A673 (cell line): ENCODE data around the gene ABLIM3. TPM values are rescaled to one million over a fixed set of nuclear protein-coding genes. Genes with fewer than 3 reads are reported as not detected.

Source experiments
- BruUV-seq: library from RNA; stranded (reverse); fragments of 400-500 nt; replicated peaks from 2 replicates; lab custom pipeline; 2021; lab: Mats Ljungman, UMichigan
- CTCF ChIA-PET: fragments of 300-600 bp; sonication (Branson Sonifier 250); formaldehyde crosslinking; loops from one replicate; lab custom pipeline; 2022; ENCODE audit warnings: antibody characterized with exemption; lab: Charles Lee
- POLR2A ChIA-PET: fragments of 300-600 bp; sonication (Branson Sonifier 250); formaldehyde crosslinking; loops from one replicate; lab custom pipeline; 2022; ENCODE audit warnings: antibody characterized with exemption; ENCODE audit not compliant: low non-redundant PET; lab: Charles Lee
- DNase-seq: peaks from one replicate; pipeline ENCODE4 v3.0.0-alpha.2; 2015; ENCODE audit warnings: low spot score
- H3K27ac ChIP-seq: fragments of 200-600 bp; sonication (generic); 2 replicates; pipeline ENCODE4 v1.5.1; 2016; ENCODE audit warnings: mixed run types, low read depth, mild to moderate bottlenecking, mixed read lengths, antibody characterized with exemption, low read length; ENCODE audit not compliant: poor library complexity, severe bottlenecking
- H3K27me3 ChIP-seq: fragments of 200-600 bp; sonication (generic); replicated peaks from 2 replicates; pipeline ENCODE4 v1.6.1; 2017; ENCODE audit warnings: mixed run types, low read depth, mild to moderate bottlenecking, mixed read lengths, antibody characterized with exemption, low read length; ENCODE audit not compliant: insufficient read depth, poor library complexity
- H3K36me3 ChIP-seq: fragments of 200-600 bp; sonication (generic); 2 replicates; pipeline ENCODE4 v1.6.1; 2016; ENCODE audit warnings: mixed run types, mild to moderate bottlenecking, mixed read lengths, antibody characterized with exemption, low read length; ENCODE audit not compliant: insufficient read depth, poor library complexity, severe bottlenecking
- H3K4me1 ChIP-seq: fragments of 200-600 bp; sonication (generic); 2 replicates; pipeline ENCODE4 v1.6.1; 2017; ENCODE audit warnings: mixed run types, mild to moderate bottlenecking, mixed read lengths, antibody characterized with exemption, low read length; ENCODE audit not compliant: insufficient read depth, poor library complexity, severe bottlenecking
- H3K4me3 ChIP-seq: fragments of 200-600 bp; sonication (generic); 2 replicates; pipeline ENCODE4 v1.5.1; 2016; ENCODE audit warnings: low read depth, mixed run types, mild to moderate bottlenecking, mixed read lengths, low read length; ENCODE audit not compliant: poor library complexity, severe bottlenecking
- H3K9me3 ChIP-seq: fragments of 200-600 bp; sonication (generic); 2 replicates; pipeline ENCODE4 v1.6.1; 2016; ENCODE audit warnings: mixed run types, low read depth, mild to moderate bottlenecking, mixed read lengths, antibody characterized with exemption, low read length; ENCODE audit not compliant: poor library complexity, severe bottlenecking
- CTCF ChIP-seq: fragments of 300-800, 200-600 bp; sonication (generic); conservative IDR thresholded peaks from 2 replicates; pipeline ENCODE4 v1.5.1; 2017; ENCODE audit warnings: low read depth, mild to moderate bottlenecking, antibody characterized with exemption, low read length, moderate library complexity, mixed read lengths
- EZH2 ChIP-seq: fragments of 200-600 bp; sonication (generic); IDR thresholded peaks from 2 replicates; pipeline ENCODE4 v1.6.1; 2017; ENCODE audit warnings: borderline replicate concordance, low read depth, mild to moderate bottlenecking, mixed read lengths, antibody characterized with exemption, low read length; ENCODE audit not compliant: poor library complexity, severe bottlenecking
- intact Hi-C: fragments of 100-400 bp; cut with micrococcal nuclease; formaldehyde crosslinking; loops from one replicate; pipeline ENCODE4 v1.10.0; 2022; ENCODE audit not compliant: unreplicated experiment
- total RNA-seq: library from RNA; stranded (reverse); gene quantifications from 2 replicates; pipeline ENCODE4 v1.2.3, GENCODE V29; 2021

ABLIM3 gene
- total RNA-seq, 1 experiment from 2014 or later, result not detected

DNA sequence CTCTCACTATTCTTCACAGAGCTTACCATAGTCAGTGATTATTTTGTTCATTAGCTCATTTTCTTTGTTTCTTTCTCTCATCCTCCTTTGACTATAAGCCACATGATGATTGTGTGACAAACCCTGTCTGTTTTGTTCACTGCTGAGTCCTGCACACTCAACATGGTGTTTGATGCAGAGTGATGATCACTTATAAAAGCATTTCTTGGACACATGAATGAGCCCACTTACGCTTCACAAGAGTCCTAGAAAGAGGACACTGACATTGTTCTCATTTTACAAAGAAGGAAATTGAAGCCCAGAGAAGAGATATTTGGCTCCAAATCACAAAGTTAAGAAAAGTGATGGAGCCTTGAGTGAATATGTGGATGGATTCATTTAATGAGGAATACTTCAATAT, 13.4 kb downstream of the ABLIM3 start:
- ChIA-PET POLR2A (interaction anchor here (0.5 kb wide), 1 partner anchor 190 kb away, joined by 3 read pairs; no protein-coding TSS in a partner anchor), CTCF (no interaction called here)
- H3K9me3 ChIP-seq, result no peaks in the 10 kb centered on the region
- no peak for DNase-seq
- BruUV-seq, result no TSS peak
- H3K4me3 ChIP-seq, result no peak overlapping the region
- no peaks in the 10 kb centered on the region for H3K36me3 ChIP-seq
- H3K27me3 ChIP-seq, result peaks cover 21% of the 10 kb centered on the region
- no peaks in the 10 kb centered on the region for H3K4me1 ChIP-seq
- TF ChIP-seq CTCF (no peak), EZH2 (no peak)
- H3K27ac ChIP-seq, result no peak overlapping the region
- intact Hi-C loops, result no loop called here

DNA sequence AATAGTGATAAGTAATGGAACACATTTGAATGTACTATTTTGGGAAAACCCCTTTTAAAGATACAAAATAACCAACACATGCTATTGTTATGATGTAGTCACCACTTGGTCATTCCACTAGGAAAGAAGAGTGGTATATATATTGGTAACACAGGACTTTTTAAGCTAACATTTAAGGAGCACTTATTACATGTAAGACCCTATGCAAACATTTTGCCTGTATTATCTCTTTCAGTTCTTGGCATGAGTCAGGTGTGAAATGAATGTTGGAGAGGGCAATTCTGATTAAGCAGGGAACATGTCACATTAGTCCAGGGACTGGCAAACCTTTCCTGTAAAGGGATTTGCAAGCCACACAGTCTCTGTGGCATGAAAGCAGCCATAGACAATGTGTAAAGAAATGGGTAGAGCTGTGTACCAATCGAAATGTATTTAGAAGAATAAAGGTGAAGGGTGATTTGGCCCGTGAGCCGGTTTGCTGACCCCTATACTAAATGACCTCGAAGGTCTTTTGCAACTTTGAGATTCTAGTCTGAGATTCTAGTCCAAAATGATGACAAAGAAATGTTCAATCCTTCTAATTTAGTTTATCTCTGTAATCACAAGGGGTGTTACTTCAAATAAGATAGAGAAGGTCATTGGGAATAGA, 15.3 kb downstream of the ABLIM3 start:
- no peak overlapping the region for H3K27ac ChIP-seq
- CTCF ChIA-PET, result no interaction called here
- no peak overlapping the region for H3K4me3 ChIP-seq
- POLR2A ChIA-PET, result no interaction called here
- no TSS peak for BruUV-seq
- intact Hi-C loops, result no loop called here
- DNase-seq, result no peak
- H3K36me3 ChIP-seq, result no peaks in the 10 kb centered on the region
- TF ChIP-seq EZH2 (no peak), CTCF (no peak)
- H3K9me3 ChIP-seq, result no peaks in the 10 kb centered on the region
- H3K4me1 ChIP-seq, result no peaks in the 10 kb centered on the region
- H3K27me3 ChIP-seq, result peaks cover 14% of the 10 kb centered on the region

- DNase-seq, result no peak
- Histone ChIP-seq H3K4me1 (no peaks in the 10 kb centered on the region), H3K36me3 (no peaks in the 10 kb centered on the region), H3K9me3 (no peaks in the 10 kb centered on the region), H3K27me3 (peaks cover 14% of the 10 kb centered on the region), H3K27ac (no peak overlapping the region), H3K4me3 (no peak overlapping the region)
- TF ChIP-seq CTCF (no peak), EZH2 (no peak)
- CTCF ChIA-PET, result no interaction called here
- intact Hi-C loops, result no loop called here
- POLR2A ChIA-PET, result no interaction called here
- no TSS peak for BruUV-seq
Observed at GRCh38 chr5:149157330-149157729, 16.0 kb downstream of the ABLIM3 start.
